Activated CD4-positive, alpha-beta T cell treated with anti-CD3 and anti-CD28 coated beads, Interleukin-2, amount 50 U/mL, for 48 hours (primary cell): ENCODE measurements around the gene PTPRN2.

Experiments
- DNase-seq, 2 experiments: peaks; one replicate each; pipeline ENCODE4 v3.0.0-alpha.2; 2020

PTPRN2 gene

DNA sequence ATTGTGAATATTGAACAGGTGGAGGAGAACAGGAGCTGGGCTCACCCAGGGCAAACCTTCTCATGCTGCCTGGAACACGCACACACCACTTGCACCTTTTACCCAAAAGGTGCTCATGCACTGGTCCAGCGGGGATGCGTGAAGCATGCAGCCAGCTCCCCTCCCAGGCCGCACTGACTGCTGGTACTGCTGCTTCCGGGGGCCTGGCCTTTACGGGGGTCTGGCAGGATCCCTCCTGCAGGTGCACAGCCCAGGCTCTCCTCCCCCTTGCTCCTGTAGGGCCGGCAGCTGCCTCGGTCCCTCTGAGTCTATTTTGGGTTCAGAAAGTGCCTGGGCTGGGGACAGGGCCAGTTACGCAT, 1029.1 kb downstream of the PTPRN2 start:
- DNase-seq = no peak

- DNase-seq = no peak
Measured at GRCh38 chr7:157558061-157558460, 1029.6 kb downstream of the PTPRN2 start.

GRCh38 chr7:157557263-157557662, 1030.4 kb downstream of the PTPRN2 start:
- no peak for DNase-seq

DNA sequence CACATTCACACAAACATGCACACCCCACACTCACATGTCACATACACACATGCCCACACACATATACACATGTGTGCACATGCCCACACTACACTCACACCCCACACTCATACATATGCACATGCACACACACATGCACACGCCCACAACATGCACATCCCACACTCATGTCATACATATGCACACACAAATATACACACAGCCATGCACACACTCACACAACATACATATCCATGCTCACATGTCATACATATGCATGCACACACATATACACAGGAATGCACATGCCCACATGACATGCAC, 1031.0 kb downstream of the PTPRN2 start:
- DNase-seq = no peak

GRCh38 chr7:157555944-157556641, 1031.5 kb downstream of the PTPRN2 start:
- no peak for DNase-seq

DNA sequence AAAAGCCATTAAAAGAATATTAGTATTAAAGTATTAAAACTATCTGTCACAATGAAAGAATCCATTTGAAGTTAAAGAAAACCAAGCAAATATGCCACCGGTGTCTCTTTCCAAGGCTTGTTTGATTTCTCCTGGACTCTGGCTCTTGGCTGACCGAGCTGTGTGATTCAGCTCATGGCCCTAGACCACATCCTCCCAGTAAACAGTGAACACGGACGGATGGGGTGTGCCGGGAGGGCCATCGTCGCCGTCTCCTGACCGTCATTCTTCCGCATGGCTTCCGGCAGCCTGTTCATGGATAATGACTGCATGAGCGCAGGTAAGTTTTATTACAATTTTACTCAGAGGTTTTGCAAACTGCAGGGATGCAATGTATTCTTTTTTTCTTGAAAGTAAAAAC, 1032.3 kb downstream of the PTPRN2 start:
- DNase-seq = no peak

- no peak for DNase-seq
Measured at GRCh38 chr7:157554393-157555238, 1033.0 kb downstream of the PTPRN2 start.

GRCh38 chr7:157553256-157553655, 1034.4 kb downstream of the PTPRN2 start:
- DNase-seq = no peak

DNA sequence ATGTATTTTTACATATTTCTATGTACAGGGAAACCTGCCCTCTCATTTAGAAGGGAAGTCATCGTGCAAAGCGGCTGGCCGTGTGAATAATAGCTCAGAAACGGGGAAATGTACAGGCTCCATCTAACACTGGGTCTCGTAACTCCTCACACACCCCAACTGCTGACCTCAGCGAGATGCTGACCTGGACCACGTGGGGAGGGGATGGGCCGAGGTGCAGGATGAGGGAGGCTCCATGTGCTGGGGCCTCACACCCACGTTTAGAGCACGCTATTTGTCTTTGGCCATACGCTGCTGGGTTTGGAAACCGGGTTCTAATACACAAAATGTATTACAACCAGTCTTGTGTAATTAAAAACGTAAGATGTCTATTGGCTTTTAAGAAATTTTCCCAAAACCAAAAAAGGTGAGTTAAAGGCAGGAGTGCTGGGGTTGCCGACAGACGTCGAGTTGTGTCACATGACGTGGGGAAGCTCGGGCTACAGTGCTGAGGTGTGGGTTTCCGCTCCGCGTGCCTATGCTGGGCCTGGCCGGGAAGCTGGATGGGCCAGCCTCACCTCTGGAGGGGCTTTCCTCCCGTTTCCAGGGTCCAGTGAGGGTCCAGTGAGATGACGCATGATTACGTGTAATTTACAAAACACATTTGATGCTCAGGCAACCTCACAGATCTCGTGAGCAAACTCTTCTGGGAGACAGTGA, 1035.2 kb downstream of the PTPRN2 start:
- no peak for DNase-seq

GRCh38 chr7:157551325-157552070, 1036.1 kb downstream of the PTPRN2 start:
- DNase-seq = no peak

GRCh38 chr7:157550300-157551275, 1037.0 kb downstream of the PTPRN2 start:
- no peak for DNase-seq

DNA sequence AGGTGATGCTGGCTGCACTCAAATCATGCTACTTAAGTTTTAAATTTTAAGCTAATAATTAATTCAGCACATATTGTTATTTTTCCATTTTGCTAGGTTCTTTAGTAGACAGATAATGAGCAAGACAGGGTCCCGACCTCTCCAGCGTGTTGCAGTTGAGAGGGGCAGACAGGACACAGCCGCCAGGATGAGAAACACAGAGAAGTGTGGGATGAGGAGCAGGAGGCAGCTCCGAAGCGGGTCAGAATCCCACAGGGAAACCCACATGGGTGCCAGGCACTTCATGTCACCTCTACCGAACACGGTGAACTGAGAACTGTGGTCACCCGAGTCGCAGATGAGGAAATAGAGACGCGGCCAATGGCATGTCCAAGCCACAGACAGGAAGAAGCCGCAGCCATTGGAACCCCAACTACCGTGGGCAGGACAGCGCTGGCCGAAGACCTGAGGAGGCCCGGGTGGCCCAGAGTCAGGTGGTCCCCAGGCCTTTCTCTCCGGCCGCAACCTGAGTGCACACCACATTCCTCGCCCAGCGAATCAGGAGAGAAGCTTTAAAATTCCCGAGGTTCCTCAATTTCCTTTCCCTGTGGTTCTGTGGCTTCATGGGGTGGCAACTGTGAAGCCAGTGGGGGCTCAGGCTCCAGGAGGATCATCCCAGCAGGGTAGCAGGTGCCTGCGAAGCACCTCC, 1037.9 kb downstream of the PTPRN2 start:
- DNase-seq = no peak

DNA sequence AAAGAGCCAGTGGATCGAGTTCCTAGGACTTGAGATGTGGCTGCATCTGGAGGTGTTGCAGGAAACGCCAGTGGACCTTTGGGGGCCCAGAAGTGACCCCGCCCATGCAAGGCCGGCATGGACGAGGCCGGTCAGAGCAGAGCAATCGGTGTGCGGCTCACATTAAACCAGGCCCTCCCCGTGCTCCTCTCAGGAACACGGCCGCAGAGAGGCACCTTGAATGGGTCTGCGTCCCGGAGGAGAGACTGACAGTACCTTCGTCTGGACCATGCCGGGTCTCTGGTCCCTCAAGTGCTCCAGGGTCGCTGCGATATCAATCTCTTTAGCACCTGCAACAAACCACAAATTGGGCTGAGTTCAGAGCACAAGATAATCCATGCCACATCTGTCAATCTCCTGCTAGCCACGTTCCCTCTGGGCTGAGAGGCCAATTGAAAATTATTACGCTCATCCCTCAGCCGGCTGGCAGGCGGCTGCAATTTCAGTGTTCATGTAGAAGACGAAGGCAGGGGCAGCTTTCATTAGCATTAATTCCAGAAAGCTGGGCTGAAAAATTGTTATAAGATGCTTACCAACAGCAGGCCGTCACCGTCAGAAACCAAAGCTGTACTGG, 1038.8 kb downstream of the PTPRN2 start:
- no peak for DNase-seq

DNA sequence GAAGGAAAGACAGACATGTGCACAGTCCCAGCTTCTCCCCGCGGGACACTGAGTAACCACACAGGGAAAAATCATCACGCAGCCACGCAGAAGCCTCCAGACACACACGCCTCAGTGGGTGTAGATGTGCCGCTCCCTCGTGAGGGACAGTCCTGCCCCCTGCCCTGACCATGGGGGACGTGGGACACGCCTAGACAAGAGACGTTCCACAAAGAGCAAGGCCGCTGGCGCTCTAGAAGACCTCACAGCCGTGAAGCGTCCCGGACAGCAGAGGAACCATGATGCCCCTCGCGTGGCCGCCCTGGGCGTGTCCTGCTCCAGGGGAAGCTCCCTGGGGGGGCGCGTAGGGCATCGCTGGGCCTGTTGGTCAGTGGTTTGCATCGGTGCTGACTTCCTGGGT, 1040.0 kb downstream of the PTPRN2 start:
- no peak for DNase-seq

GRCh38 chr7:157547102-157547501, 1040.5 kb downstream of the PTPRN2 start:
- DNase-seq = no peak

DNA sequence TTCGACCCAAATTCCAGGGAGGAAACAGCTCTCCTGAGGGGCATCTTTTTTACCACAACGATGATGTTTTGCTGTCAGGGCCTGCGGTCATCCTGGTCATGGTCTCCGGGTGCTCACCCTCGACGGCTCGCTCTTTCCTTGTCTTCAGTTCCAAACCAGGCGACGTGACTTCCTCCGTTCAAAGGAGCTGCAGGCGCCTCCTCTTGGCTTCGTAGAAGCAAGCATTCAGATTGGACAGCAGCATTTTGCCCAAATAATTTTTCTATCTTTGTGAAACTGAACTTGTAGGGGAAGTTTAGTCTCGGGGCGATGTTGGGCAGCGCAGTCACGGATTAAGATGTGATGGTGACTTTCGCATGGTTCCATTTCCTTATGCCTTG, 1042.0 kb downstream of the PTPRN2 start:
- DNase-seq = no peak

DNA sequence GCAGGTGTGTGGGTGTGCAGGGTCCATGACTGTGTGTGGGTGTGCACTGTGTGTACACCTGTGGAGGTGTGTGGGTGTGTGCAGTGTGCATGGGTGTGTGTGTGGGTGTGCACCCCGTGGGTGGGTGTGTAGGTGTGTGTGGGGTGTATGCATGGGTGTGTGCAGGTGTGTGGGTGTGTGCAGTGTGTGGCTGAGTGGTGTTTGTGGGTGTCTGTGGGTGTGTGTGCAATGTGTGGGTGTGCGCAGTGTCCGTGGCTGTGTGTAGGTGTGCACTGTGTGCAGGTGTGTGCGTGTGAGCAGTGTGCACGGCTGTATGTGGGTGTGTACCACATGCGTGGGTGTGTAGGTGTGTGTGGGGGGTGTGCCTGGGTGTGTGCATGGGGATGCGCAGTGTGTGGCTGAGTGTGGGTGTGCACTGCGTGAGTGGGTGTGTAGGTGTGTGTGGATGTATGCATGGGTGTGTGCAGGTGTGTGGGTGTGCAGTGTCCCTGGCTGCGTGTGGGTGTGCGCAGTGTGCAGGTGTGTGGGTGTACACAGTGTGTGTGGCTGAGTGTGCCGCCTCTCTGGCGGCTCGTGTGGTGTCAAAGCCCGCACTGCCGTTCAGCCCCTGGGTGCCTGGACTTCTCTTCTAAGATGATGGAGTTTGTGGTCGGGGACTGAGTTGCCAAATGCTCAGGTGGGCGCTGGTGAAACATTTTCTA, 1042.5 kb downstream of the PTPRN2 start:
- no peak for DNase-seq

- DNase-seq = no peak
Measured at GRCh38 chr7:157544226-157544625, 1043.4 kb downstream of the PTPRN2 start.

- no peak for DNase-seq
Measured at GRCh38 chr7:157543791-157544190, 1043.8 kb downstream of the PTPRN2 start.

- no peak for DNase-seq
Measured at GRCh38 chr7:157543276-157543675, 1044.3 kb downstream of the PTPRN2 start.
